NCI-H2171 (cell line): Measurements from ENCODE around the gene SYNGR2.

Experiments
- DNase-seq: peaks from one replicate; lab custom pipeline; 2025; lab: John Stamatoyannopoulos, UW

SYNGR2 gene

DNA sequence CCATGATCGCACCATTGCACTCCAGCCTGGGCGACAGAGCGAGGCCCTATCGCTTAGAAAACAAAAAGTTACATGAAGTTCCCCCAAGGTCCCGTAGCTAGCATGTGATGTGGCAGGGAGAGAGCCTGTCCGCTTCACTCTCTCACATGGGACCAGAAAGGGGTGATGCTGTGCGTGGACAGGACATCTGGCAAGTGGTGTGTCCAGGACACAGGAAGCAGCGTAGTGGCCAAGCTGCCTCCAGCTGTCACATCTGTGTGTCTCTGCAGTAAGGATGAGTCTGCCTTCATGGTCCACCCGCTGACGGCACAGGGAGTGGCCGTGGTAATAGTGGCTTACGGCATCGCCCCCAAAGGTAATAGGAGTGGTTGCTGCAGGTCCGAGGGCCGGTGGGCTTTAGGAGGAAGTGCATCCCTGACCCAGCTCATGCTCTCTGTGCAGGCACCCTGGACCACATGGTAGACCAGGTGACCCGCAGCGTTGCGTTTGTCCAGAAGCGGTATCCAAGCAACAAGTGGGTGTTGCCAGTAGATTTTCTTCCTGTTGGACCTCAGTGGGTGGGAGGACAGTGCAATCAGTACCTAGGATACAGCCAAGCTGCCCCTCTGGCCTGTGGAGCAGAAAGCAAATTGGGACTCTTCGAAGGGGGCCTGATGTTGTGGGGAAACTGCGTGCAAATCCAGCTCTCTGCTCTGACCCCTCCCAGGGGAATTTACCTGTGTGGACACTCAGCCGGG lies 36.2 kb downstream of the SYNGR2 start:
- DNase-seq, result no peak

DNA sequence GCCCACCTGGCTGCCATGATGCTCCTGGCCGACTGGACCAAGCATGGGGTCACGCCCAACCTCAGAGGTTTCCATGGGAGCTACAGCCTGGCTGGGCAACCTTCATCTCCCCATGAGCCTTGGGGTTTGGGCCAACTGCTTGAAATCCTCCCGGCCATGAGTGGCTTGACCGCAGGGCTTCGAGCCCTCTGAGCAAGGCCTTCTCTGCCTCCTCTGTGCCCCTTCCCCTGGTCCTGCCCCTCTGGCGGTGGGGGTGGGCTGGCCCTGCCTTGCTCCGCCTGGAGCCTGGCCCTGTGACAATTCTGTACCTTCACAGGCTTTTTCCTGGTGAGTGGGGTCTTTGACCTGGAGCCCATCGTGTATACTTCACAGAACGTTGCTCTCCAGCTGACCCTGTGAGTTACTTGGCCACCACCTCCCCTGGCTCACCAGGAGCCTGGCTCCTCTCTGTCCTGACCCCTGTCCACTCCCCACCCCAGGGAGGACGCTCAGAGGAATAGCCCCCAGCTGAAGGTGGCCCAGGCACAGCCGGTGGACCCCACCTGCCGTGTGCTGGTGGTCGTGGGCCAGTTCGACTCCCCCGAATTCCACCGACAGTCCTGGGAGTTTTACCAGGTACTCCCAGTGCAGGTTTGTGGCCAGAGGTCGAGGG lies 36.9 kb downstream of the SYNGR2 start:
- no peak for DNase-seq

DNA sequence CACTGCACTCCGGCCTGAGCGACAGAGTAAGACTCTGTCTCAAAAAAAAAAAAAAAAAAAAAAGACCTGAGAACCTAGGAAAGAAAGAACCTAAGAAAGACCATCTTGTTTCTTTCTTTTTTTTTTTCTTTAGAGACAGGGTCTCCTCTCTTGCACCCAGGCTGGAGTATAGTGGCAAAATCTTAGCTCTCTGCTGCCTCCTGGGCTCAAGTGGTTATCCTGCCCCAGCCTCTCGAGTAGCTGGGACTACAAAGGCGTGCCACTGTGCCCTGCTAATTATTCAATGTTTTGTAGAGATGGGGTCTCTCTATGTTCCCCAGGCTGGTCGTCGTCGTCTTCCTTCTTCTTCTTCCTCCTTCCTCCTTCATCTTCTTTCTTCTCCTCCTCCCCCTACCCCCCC lies 37.9 kb downstream of the SYNGR2 start:
- DNase-seq, result no peak

DNA sequence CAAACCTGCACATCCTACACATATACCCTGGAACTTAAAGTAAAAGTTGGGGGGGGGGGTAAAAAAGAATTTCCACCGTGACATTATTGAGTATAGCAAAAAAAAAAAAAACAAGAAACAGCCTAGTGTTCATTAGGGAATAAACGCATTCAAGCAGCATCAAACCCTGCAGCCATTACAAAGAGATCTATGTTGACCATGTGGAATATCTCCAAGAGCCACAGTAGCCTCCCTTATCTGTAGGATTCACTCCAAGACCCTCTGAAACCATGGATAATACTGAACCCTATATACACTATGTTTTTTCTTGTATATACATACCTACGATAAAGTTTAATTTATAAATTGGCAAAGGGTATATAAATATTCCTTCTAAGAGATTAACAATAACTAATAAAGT lies 40.1 kb downstream of the SYNGR2 start:
- DNase-seq, result no peak

DNA sequence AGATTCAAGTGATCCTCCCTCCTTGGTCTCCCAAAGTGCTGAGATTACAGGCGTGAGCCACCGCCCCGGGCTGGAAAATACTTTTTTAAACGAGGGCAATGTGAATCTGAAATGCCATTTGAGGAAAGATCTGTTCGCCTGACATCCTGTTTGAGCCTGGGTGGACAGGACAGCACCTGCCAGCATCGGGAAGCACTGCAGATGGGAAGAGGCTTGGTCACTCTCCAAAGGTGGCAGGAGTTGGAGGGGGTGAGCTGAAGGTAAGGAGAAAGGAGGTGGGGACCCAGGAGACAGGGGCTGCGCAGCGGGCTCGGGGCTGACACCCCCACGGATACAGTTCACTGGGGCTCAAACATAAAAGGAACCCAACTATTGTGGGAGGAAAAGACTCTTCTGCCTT lies 41.7 kb downstream of the SYNGR2 start:
- DNase-seq, result no peak

DNA sequence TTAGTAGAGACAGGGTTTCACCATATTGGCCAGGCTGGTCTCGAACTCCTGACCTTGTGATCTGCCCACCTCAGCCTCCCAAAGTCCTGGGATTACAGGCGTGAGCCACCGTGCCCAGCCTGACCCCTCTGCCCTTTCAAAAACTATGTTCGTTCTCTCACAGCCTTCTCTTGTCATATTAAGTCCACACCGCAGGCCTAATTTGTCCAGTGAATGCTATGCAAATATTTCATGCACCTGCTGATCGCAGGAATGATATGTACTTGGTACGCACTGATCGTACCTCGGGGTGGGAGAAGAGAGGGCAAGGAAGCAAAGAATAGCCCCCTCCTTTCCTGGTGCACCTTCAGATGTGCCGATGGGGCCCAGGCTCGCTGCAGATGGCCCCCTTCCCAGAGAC lies 42.7 kb downstream of the SYNGR2 start:
- no peak for DNase-seq

DNA sequence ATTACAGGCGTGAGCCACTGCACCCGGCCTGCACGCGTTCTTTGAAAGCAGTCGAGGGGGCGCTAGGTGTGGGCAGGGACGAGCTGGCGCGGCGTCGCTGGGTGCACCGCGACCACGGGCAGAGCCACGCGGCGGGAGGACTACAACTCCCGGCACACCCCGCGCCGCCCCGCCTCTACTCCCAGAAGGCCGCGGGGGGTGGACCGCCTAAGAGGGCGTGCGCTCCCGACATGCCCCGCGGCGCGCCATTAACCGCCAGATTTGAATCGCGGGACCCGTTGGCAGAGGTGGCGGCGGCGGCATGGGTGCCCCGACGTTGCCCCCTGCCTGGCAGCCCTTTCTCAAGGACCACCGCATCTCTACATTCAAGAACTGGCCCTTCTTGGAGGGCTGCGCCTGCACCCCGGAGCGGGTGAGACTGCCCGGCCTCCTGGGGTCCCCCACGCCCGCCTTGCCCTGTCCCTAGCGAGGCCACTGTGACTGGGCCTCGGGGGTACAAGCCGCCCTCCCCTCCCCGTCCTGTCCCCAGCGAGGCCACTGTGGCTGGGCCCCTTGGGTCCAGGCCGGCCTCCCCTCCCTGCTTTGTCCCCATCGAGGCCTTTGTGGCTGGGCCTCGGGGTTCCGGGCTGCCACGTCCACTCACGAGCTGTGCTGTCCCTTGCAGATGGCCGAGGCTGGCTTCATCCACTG lies 45.8 kb downstream of the SYNGR2 start, which contains the start of gene BIRC5:
Gene BIRC5 (plus strand): TSS at position 238 of the 690 bp plus-strand sequence. CDS start 64 bp downstream, at position 302.
- DNase-seq, result peak; percentile 95

DNA sequence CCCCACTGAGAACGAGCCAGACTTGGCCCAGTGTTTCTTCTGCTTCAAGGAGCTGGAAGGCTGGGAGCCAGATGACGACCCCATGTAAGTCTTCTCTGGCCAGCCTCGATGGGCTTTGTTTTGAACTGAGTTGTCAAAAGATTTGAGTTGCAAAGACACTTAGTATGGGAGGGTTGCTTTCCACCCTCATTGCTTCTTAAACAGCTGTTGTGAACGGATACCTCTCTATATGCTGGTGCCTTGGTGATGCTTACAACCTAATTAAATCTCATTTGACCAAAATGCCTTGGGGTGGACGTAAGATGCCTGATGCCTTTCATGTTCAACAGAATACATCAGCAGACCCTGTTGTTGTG lies 46.3 kb downstream of the SYNGR2 start:
- no peak for DNase-seq

DNA sequence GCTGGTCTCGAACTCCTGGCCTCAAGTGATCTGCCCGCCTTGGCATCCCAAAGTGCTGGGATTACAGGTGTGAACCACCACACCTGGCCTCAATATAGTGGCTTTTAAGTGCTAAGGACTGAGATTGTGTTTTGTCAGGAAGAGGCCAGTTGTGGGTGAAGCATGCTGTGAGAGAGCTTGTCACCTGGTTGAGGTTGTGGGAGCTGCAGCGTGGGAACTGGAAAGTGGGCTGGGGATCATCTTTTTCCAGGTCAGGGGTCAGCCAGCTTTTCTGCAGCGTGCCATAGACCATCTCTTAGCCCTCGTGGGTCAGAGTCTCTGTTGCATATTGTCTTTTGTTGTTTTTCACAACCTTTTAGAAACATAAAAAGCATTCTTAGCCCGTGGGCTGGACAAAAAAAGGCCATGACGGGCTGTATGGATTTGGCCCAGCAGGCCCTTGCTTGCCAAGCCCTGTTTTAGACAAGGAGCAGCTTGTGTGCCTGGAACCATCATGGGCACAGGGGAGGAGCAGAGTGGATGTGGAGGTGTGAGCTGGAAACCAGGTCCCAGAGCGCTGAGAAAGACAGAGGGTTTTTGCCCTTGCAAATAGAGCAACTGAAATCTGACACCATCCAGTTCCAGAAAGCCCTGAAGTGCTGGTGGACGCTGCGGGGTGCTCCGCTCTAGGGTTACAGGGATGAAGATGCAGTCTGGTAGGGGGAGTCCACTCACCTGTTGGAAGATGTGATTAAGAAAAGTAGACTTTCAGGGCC lies 51.2 kb downstream of the SYNGR2 start:
- peak; percentile 63 for DNase-seq
